GM23338 (cell line): Measurements from ENCODE around the gene GRK4.

ENCODE experiments used
- CTCF ChIP-seq, 2 experiments: fragments of 200-600 bp in 1 of 2; sonication (generic) in 1 of 2; conservative IDR thresholded peaks; 2 replicates each; pipeline versions ENCODE4 v1.5.1 to v1.6.1; 2016 to 2017; ENCODE audit warnings: antibody characterized with exemption in 2 of 2, low read depth in 2 of 2, mild to moderate bottlenecking in 2 of 2, moderate library complexity in 1 of 2
- EZH2 ChIP-seq: fragments of 200-600 bp; sonication (generic); IDR thresholded peaks from one replicate; pipeline ENCODE4 v1.8.0; 2017; ENCODE audit warnings: antibody characterized with exemption, mild to moderate bottlenecking, low read depth; ENCODE audit not compliant: unreplicated experiment
- JUNB ChIP-seq: IDR thresholded peaks from one replicate; pipeline ENCODE4 v1.6.1; 2016; ENCODE audit warnings: antibody characterized with exemption; ENCODE audit not compliant: unreplicated experiment
- TF ChIP-seq, protein P1 (sequence below): IDR thresholded peaks from one replicate; pipeline ENCODE4 v1.6.1; 2018; ENCODE audit warnings: antibody characterized with exemption; ENCODE audit not compliant: unreplicated experiment

- no peak for TF ChIP-seq CTCF (conservative IDR thresholded peaks at IDR 0.05; ENCODE audit: low read depth in 2 of 2)
- no peak for TF ChIP-seq EZH2
- TF ChIP-seq JUNB, result no peak
- TF ChIP-seq, protein P1, sequence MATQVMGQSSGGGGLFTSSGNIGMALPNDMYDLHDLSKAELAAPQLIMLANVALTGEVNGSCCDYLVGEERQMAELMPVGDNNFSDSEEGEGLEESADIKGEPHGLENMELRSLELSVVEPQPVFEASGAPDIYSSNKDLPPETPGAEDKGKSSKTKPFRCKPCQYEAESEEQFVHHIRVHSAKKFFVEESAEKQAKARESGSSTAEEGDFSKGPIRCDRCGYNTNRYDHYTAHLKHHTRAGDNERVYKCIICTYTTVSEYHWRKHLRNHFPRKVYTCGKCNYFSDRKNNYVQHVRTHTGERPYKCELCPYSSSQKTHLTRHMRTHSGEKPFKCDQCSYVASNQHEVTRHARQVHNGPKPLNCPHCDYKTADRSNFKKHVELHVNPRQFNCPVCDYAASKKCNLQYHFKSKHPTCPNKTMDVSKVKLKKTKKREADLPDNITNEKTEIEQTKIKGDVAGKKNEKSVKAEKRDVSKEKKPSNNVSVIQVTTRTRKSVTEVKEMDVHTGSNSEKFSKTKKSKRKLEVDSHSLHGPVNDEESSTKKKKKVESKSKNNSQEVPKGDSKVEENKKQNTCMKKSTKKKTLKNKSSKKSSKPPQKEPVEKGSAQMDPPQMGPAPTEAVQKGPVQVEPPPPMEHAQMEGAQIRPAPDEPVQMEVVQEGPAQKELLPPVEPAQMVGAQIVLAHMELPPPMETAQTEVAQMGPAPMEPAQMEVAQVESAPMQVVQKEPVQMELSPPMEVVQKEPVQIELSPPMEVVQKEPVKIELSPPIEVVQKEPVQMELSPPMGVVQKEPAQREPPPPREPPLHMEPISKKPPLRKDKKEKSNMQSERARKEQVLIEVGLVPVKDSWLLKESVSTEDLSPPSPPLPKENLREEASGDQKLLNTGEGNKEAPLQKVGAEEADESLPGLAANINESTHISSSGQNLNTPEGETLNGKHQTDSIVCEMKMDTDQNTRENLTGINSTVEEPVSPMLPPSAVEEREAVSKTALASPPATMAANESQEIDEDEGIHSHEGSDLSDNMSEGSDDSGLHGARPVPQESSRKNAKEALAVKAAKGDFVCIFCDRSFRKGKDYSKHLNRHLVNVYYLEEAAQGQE, result no peak
Observed at GRCh38 chr4:3044870-3045819, 81.8 kb downstream of the GRK4 start.
